Measurements from ENCODE around the gene SAMD13. TPM values are rescaled to one million over a fixed set of nuclear protein-coding genes. Genes with fewer than 3 reads are reported as not detected.

SAMD13 gene
- total and polyA plus RNA-seq, 2 of the 8 experiments (the other 6 are each of a cell fraction or from before 2014, with no cell fraction given): 0.86 to 2.3 TPM

DNA sequence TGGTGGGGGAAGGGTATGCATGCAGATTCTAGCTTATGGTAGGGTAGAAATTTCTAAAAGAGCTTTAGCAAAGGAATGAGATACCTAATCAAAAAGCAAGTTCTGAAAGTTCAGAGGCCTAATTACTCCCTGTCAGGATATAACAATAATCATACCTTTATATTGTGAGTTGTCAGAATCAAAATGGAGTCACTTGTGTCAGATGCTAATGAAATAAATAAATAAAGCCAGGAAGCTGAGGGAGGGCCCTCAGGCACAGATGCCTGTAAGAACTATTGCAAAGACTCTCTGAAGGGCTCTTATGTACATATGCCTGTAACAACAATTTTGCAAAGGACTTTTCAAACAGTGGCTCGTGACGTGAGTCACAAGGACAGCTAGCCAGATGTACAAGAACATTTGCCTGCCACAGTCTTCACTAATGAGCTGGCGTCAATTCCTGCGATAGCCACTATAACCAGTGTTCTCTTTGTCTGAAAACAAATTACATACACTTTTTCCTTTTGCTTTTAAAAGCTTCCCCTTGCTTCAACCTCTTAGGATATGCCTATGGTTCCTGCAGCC lies 69.4 kb downstream of the SAMD13 start:
- no peaks in the 10 kb centered on the region for H3K9me3 ChIP-seq (ENCODE audit: insufficient read depth in 2 of 2, low read depth in 1 of 2, low read length in 1 of 2)
- no peaks in the 10 kb centered on the region; the same call in 1 of the 2 replicates for H3K23me2 ChIP-seq (ENCODE audit: low read depth, low read length)
- H3K79me1 ChIP-seq (ENCODE audit: low read depth, low read length): no peaks in the 10 kb centered on the region
- H2AK5ac ChIP-seq (ENCODE audit: low read depth, low read length): no peak overlapping the region
- no peaks in the 10 kb centered on the region for H3K27me3 ChIP-seq (replicated peaks in 1 of 4; ENCODE audit: control insufficient read depth in 3 of 4, extremely low read depth in 1 of 4, insufficient read depth in 3 of 4, low read length in 3 of 4)
- H3K56ac ChIP-seq (replicated peaks; ENCODE audit: insufficient read length, low read depth, low read length): no peak overlapping the region
- no peak overlapping the region for H2BK12ac ChIP-seq (ENCODE audit: low read depth, low read length)
- POLR2A ChIA-PET (ENCODE audit: partially characterized antibody): interaction anchor here (0.5 kb wide), 1 partner anchor 443 kb away, joined by 4 read pairs; no protein-coding TSS in a partner anchor
- no peak overlapping the region for H3K27ac ChIP-seq (ENCODE audit: low read depth, low read length)
- no peak overlapping the region for H3K9ac ChIP-seq (replicated peaks in 1 of 4; ENCODE audit: extremely low read depth in 1 of 4, low read depth in 3 of 4, low read length in 3 of 4)
- no peaks in the 10 kb centered on the region for H4K20me1 ChIP-seq (replicated peaks in 1 of 2; ENCODE audit: control insufficient read depth in 1 of 2, insufficient read depth in 2 of 2, low read length in 2 of 2)
- no peak overlapping the region for H3K4me2 ChIP-seq (ENCODE audit: insufficient read depth in 1 of 2, low read depth in 2 of 2, low read length in 2 of 2)
- no peaks in the 10 kb centered on the region for H3K36me3 ChIP-seq (ENCODE audit: control insufficient read depth in 2 of 4, insufficient read depth in 4 of 4, low read length in 3 of 4)
- WGBS, 2 experiments (ENCODE audit: extremely low coverage in 1 of 2, insufficient coverage in 1 of 2, insufficient read length in 1 of 2, insufficient replicate concordance in 2 of 2, low coverage in 1 of 2, low lambda C conversion rate in 2 of 2, missing lambda C conversion rate in 1 of 2): 94% methylated on average over 4 of the region's 4 CpGs; no CpG with 5 or more reads in 1 of the 2 experiments
- H2BK20ac ChIP-seq (ENCODE audit: low read length): no peak overlapping the region
- no peak overlapping the region for H4K91ac ChIP-seq (replicated peaks; ENCODE audit: insufficient read length, low read length)
- H3K4me3 ChIP-seq (ENCODE audit: extremely low read depth in 1 of 4, insufficient read depth in 2 of 4, low read depth in 3 of 4, low read length in 4 of 4): no peak overlapping the region
- H3K23ac ChIP-seq (ENCODE audit: insufficient read length): no peak overlapping the region
- no peak for FAIRE-seq
- H3K18ac ChIP-seq (ENCODE audit: extremely low read depth, low read length): no peak overlapping the region
- CTCF ChIA-PET (ENCODE audit: partially characterized antibody): interaction anchor here (0.7 kb wide), 1 partner anchor 18 kb away, joined by 4 read pairs; no protein-coding TSS in a partner anchor
- H3K14ac ChIP-seq (ENCODE audit: insufficient read length): no peak overlapping the region
- H2BK120ac ChIP-seq (replicated peaks; ENCODE audit: low read depth, low read length): no peak overlapping the region
- no peak overlapping the region for H3K4ac ChIP-seq (replicated peaks; ENCODE audit: insufficient read length, low read depth, low read length)
- H3K4me1 ChIP-seq (replicated peaks in 1 of 4; ENCODE audit: control insufficient read depth in 3 of 4, insufficient read depth in 4 of 4, low read length in 3 of 4): no peaks in the 10 kb centered on the region
- no peak overlapping the region for H2BK15ac ChIP-seq (ENCODE audit: low read length)
- no peak overlapping the region for H4K5ac ChIP-seq (ENCODE audit: insufficient read length, low read depth, low read length)
- no peaks in the 10 kb centered on the region for H3K79me2 ChIP-seq (ENCODE audit: control insufficient read depth in 1 of 2, insufficient read depth in 2 of 2, low read length in 2 of 2)
- DNase-seq (ENCODE audit: low read depth in 1 of 2, low spot score in 2 of 2): no peak
- TF ChIP-seq GABPA (IDR thresholded peaks at IDR 0.05; ENCODE audit: borderline replicate concordance, insufficient read depth, low read length): no peak
- TF ChIP-seq YY1 (IDR thresholded peaks at IDR 0.05; ENCODE audit: low read depth, low read length): no peak
- TF ChIP-seq CREB1 (IDR thresholded peaks at IDR 0.05): no peak
- no peak for TF ChIP-seq RFX5 (IDR thresholded peaks at IDR 0.05; ENCODE audit: borderline replicate concordance, low read depth, low read length)
- no peak for TF ChIP-seq TCF12 (IDR thresholded peaks at IDR 0.05; ENCODE audit: low read depth, low read length)
- H2AFZ ChIP-seq (ENCODE audit: low read length): no peak overlapping the region
- H4K8ac ChIP-seq (ENCODE audit: extremely low read depth, insufficient read depth, low read length): no peak overlapping the region
- H2BK5ac ChIP-seq (ENCODE audit: low read depth, low read length): no peak overlapping the region
